Hindlimb muscle (tissue), 1 donor: ENCODE measurements around the gene FAM117B. TPM values are rescaled to one million over a fixed set of nuclear protein-coding genes. Genes with fewer than 3 reads are reported as not detected.
A peak's percentile ranks its signal among the peaks of the same experiment; 100 is the strongest.
"Not testable (repeated sequence)": the region's sequence is repeated elsewhere in the genome, so short reads cannot be mapped to it uniquely, and the experiment has no call there.

Experiments
- DNase-seq: peaks from one replicate; pipeline ENCODE4 v3.0.0-alpha.2; 2013
- polyA plus RNA-seq: library from polyadenylated mRNA; unstranded; fragments of 120-200 nt; gene quantifications from one replicate; pipeline ENCODE4 v1.2.1, GENCODE V29; 2013; ENCODE audit not compliant: insufficient read length

Gene FAM117B
- polyA plus RNA-seq, 1 donor: 3.9 TPM

DNA sequence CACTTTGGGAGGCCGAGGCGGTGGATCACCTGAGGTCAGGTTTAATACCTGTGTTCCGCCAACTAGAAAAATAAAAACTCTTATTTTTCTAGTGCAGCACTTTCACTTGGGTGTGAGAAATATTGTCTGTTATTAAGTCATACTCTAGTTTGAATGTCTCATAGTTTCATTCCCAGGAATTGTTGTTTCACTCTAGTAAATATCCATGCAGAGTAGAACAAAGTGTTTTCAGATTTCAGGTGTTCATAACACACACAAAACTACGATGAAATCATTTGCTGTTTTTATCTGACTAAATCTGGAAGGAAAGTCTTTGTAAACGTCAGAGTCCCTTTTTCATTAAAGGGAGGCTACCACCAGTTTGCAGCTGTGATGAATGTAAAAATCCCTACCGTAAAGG lies 4.0 kb downstream of the FAM117B start:
- no peak for DNase-seq

DNA sequence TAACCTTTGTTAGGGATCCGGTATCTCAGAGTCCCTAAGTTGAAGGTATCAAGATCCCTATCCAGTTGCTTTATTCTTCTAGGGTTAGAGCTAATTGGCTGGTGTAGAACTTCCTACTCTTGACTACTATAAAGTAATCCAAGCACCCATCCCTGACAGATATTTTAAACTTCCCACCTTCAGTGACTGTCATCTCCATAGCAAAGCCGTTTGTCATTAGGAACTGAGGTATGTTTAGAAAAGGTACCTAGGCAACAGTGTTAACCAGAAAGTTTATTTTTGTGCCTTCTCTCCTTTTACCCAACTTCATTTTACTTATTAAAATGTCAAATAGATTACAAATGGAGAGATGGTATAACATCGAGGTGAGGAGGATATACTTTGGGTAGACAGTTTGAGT lies 4.5 kb downstream of the FAM117B start:
- no peak for DNase-seq

DNA sequence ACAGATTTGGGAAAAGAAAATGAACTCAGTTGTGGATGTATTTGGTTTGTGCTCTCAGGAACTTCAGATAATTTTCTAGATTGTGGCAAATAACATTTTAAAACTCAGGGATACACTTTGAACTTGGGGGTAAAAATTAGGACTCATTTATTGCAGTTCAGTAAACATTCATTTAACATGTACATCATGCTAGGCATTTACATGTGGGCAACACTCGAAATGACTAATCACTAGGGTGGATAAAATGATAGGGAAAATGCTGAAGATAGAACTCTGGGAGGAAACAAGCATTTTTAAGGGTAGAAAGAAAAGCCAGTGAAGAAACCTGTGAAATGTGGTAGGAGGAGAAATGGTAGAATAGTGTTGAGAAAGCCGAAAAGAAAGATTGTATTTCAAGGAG lies 7.8 kb downstream of the FAM117B start:
- no peak for DNase-seq

DNA sequence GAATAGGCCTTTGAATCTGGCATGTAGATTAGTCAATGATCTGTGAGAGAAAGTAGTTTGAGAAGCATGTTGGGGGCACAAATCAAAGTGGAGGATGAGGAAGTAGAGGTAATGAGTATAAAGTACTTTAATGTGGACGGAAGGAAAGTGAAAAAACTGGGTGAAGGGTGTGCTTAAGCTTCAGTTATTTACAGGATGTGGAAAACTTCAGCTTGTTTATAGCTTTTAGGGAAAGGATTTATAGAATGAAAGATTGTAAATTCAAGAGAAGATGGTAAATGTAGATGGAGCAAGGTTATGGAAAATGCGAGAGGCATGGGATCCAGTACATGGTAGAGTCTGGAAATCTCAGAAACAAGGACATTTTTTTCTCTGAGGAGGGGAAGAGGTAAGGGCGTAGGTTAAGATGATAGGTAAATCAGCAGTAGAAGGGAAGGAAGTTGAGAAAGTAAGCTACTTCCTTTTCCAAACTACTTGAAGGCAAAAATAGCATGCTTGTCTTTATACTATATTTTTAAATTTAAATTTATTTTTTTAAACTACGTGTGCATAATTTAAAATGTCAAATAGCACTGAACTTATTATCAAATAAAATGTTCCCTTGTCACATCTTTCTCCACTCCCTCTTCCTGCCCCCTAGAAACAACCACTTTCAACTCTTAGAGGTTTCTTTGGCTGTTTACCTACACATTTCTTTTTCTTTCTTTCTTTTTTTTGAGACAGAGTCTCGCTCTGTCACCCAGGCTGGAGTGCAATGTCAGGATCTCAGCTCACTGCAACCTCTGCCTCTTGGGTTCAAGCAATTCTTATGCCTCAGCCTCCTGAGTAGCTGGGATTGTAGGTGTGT lies 8.5 kb downstream of the FAM117B start:
- no peak for DNase-seq

DNA sequence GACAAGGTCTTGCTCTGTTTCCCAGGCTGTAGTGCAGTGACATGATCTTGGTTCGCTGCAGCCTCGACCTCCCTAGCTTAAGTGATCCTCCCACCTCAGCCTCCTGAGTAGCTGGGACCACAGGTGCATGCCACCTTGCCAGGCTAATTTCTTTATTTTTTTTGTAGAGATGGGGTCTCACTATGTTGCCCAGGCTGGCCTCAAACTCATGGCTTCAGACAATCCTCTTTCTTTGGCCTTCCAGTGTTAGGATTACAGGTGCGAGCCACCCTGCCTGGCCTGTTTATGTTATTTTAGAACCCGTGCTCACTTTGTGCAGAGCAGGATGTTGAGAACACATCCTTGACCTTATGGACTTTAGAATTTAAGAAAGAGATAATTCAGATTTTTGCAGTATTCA lies 17.4 kb downstream of the FAM117B start:
- DNase-seq: no peak

DNA sequence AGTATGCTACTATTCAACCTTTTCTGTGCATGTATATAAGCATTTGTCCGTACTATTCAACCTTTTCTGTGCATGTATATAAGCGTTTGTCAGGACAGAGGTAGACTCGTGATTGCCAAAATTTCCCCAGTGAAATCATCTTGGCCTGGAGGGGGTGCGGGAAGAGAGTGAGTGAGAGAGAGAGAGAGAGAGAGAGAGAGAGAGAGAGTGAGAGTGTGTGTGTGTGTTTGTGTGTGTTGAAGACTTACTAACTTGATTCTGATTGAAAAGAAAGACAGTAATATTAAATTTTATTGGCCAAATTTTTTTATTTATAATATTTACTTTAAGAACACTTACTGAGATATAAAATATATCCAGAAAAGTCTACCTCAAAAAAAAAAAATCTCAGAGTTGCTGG lies 19.1 kb downstream of the FAM117B start:
- DNase-seq: no peak

DNA sequence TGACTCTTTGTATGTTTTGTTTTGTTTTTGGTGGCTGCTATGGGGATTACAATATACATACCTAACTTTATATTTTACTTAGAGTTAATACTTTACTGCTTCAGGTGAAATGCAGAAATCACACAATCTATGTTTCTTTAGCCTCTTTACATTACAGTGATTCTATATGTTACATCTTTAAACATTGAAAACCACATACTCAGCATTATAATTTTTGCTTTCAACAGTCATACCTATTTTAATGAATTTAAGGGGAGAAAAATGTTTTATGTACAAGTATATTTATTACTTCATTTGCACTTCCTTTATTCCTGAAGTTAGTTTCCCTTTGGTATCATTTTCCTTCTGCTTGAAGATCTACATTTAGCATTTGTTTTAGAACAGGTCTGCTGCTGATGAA lies 23.1 kb downstream of the FAM117B start:
- DNase-seq: no peak

DNA sequence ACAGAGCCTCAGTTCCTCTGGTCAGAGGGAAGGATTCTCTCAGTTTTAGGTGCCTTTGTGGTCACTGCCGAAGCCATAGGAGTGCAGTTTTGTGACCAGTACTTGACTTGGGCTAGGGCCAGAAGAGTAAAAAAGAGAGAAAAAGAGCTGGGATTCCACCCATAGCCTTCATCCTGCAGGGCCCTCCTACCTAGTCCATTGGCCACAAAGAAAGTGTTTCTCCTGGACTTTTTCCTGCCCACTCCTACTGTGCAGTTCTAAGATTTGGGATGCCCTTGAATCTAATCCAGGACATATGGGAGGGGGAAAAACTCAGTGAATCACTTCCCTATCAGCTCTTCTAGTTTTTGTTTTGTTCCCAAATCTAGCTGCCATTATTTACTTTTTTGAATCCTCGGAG lies 26.0 kb downstream of the FAM117B start:
- no peak for DNase-seq

DNA sequence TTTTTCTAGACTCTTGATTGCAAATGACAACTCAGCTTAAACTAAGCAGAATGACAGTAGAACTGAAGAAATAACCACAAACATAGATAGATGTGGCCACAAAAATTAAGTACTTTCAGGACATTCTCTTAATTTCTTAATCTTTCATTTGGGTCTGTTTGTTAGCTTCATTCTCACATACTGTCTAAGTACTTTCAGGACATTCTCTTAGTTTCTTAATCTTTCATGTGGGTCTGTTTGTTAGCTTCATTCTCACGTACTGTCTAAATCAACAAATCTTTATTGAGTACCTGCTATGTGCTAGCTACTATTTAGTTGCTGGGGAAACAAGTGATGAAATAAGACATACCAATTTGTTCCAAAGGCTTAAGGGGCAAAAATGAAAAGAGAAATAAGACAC lies 35.1 kb downstream of the FAM117B start:
- no peak for DNase-seq

DNA sequence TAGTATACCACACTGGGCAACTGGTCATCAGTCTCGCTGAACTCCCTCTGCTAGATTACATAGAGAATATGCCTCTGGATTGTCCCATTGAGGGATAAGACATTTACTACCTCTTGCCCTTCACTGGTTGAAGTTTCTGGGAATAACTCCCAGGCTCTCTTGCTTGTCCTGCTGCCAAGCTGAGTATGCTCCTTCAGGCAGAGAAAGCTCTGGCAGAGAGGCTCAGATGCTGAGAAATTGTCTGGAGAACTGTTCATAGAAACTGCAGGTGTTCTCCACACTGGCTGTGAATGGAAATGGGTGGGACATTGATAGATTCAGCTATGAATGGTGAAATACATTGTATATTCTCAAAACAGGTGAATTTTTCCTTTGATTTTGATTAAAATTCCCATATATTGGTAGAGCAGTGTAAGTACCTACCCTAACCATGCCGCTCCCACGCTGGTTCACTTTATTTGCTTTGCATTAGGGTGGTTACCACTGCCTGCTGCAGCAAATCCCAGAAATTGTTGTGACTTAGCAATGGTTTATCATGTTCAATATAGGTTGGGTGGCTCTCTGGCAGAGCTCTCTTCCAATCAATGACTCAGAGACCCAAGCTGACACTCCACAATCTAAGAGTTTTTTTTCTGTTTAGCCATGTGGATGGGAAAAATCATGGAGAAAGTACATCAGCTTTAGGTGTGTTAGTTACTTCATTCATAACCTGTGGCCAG lies 36.7 kb downstream of the FAM117B start:
- peak; percentile 29 for DNase-seq

DNA sequence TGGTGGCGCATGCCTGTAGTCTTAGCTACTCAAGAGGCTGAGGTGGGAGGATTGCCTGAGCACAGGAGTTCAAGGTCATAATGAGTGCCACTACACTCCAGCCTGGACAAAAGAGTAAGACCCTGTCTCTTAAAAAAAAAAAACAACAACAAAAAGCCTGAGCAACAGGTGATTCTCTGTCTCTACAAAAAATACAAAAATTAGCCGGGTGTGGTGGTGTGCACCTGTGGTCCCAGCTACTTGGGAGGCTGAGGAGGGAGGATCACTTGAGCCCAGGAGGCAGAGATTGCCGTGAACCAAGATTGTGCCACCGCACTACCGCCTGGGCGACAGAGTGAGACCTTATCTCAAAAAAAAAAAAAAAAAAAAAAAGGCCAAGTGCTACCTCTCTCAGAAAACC lies 40.3 kb downstream of the FAM117B start:
- DNase-seq: not testable (repeated sequence)

DNA sequence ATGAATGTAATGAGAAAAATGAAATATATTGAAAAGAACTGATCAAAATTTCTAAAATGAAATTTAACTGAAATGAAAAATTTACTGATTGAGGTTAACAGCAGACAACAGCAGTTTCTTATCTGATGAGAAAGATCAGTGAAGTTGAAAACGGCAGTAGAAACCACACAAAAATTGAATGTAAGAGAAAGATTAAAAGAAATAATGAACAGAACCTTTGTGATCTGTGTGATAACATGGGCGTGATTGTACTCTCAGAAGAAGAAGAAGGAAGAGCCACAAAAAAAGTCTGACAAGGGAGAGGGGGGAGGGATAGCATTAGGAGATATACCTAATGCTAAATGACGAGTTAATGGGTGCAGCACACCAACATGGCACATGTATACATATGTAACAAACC lies 45.2 kb downstream of the FAM117B start:
- DNase-seq: no peak

DNA sequence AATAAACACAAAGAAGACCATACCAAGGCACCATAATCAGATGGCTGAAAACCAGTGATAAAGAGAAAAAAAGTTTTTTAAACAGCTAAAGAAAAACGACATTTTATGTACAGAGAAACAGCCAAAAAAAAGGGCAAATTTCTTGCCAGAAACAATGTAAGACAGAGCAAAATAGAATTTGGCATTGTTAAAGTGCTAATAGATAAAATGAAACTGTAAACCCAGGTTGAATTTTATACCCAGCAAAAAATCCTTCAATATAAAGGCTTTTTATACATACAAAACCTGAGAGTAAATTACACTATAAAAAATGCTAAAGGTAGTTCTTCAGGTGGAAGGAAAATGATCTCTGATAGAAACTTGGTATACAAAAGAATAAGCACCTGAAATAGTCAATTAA lies 45.7 kb downstream of the FAM117B start:
- no peak for DNase-seq

DNA sequence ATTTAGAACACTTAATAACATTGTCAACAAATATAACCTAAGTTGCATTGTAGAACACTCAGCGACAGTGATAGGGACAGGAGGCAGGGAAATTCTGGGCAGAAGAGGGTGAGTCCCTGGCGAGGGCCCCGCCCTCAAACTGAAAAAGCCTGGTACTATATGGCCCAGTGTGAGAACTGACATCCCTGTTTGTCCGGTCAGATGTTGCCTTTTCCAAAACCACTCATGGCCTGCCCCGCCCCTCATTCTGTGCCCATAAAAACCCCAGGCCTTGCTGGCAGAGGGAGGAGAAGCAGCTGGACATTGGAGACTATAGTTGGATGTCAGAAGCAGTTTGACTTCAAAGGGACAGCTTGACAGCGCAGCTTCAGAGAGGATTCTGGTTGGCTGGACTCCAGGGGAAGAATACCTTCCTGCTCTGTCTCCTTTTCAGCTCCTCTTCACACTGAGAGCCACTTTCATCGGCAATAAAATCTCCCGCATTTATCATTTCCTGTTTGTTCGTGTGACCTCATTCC lies 47.0 kb downstream of the FAM117B start:
- no peak for DNase-seq

DNA sequence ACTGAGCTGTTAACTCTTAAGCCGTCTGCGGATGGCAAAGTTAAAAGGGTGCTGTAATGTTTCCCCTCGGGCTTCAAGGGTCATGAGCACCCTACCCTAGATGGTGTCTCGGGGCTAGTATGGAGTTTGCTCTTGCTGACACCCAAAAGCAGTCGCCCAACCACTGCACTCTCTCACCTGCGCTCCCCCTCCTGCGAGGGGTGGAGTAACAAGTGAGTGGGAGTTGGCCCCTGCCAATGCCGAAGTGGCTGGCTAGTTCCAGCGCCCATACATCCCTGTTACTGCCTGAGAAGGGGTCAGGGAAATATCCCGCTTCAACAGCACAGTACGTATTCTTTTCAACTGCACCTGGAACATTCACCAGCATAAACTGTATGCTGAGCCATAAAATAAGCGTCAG lies 47.5 kb downstream of the FAM117B start:
- DNase-seq: no peak

DNA sequence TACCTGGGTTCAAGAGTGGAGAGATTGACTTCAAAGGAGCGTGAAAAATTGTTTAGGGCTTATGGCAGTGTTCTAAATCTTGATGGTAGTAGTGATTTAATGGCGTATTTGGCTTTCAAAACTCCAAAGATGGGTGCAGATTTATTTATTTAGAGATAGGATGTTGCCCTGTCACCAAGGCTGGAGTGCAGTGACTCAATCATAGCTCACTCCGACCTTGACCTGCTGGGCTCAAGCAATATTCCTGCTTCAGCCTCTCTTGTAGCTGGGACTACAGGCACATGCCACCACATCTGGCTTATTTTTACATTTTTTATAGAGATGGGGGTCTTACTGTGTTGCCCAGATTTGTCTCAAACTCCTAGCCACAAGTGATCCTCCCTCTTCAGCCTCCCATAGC lies 52.5 kb downstream of the FAM117B start:
- DNase-seq: no peak

DNA sequence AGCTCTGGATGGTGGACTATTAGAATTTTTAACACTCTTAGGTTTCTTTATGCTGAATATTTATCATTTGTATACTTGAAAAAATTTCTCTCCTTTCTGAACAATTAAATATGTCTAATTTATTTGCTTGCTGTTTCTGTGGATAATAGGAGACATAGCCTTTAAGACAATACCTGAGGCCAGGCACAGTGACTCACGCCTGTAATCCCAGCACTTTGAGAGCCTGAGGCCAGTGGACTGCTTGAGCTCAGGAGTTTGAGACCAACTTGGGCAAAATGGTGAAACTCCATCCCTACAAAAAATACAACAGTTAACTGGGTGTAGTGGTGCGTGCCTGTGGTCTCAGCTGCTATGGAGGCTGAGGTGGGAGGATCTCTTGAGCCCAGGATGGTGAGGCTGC lies 54.7 kb downstream of the FAM117B start:
- no peak for DNase-seq

DNA sequence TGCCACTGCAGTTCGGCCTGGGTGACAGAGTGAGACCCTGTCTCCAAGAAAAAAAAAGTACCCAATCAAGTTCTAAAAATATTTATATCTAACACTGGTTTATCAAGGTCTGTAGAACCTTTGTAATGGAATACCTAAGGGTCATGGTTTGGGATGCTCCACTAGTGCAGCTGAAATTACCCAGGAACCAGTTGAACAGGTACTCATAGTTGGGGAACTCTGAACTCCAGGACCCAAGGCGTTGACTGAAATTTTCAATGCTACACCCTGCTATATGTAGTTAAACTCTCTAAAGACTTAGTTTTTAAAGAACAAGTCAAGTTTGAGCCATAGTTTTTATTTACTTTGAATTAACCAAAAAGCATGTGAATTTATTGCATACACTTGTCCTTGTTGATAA lies 55.1 kb downstream of the FAM117B start:
- DNase-seq: no peak

DNA sequence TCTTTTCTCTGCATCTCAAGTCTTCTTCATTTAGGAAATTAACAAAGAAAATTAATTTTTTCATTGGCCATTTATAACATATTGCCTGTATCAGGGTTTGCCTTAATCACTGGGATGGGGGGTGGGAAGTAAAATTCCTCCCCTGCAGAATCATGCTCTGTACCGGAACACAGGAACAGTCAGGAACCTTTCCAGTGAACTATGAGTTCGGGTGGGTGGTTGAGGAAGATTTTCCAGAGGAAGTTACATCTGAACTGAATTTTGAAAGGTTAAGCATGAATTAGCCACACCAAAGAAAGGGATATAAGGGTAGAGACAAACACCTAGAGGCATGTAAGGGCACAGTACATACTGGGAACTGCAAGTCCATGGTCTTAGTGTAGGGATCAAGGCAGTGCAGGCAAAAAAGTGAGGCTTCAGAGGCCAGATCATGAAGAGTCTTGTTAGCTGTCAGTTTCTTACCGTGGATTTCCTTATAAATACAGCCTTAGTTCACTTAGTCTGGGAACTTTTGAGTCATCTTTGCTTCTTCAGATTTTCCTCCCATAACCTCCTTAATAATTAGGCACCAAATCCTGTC lies 55.6 kb downstream of the FAM117B start:
- no peak for DNase-seq

DNA sequence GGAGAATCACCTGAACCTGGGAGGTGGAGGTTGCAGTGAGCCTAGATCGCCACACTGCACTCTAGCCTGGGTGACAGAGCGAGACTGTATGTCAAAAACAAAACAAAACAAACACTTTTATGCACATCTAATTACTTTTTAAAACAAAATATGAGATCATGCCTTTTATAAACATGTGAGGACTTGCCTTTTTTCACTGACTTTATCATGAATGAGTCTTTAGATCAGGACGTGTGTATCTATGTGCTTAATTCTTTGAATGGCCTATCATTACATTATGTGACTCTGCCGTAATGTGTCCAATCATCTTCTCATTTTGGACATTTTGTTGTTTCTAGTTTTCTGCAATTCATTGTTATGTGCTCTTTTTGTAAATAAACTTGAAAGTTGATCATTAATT lies 58.7 kb downstream of the FAM117B start:
- DNase-seq: no peak

DNA sequence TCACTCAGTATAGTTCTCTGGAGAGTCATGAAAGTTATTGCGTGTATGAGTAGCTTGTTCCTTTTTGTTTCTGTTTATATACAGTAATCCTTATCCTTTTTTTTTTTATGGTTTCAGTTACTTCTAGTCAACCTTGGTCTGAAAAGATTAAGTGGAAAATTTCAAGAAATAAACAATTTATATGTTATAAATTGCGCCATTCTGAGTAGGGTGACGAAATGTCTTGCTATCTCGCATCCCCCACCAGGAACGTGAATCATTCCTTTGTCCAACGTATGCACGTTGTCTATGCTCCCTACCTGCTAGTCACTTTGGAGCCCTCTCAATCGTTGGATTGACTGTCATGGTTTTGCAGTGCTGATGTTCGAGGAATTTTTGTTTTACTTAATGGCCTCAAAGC lies 60.4 kb downstream of the FAM117B start:
- DNase-seq: no peak

DNA sequence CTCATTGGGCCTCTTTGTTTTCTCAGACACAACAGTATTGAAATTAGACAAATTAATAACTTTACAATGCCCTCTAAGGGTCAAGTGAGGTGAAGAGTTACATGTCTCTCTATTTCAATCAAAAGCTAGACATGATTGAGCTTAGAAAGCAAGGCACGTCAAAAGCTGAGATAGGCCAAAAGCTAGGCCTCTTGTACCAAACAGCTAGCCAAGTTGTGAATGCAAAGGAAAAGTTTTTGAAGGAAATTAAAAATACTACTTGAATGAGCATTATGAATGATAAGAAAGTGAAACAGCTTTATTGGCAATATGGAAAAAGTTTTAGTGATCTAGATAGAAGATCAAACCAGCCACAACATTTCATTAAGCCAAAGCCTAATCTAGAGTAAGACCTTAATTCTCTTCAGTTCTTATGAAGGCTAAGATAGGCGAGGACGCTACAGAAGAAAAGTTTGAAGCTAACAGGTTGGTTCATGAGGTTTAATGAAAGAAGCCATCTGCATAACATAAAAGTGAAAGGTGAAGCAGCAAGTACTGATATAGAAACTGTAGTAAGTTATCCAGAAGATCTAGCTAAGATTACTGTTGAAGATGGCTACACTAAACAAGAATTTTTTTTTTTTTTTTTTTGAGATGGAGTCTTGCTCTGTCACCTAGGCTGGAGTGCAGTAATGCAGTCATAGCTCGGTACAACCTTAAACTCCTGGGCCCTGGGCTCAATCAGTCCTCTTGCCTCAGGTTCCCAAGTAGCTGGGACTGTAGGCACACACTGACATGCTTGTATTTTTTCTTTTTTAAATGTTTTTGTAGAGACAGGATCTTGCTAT lies 65.5 kb downstream of the FAM117B start:
- no peak for DNase-seq

DNA sequence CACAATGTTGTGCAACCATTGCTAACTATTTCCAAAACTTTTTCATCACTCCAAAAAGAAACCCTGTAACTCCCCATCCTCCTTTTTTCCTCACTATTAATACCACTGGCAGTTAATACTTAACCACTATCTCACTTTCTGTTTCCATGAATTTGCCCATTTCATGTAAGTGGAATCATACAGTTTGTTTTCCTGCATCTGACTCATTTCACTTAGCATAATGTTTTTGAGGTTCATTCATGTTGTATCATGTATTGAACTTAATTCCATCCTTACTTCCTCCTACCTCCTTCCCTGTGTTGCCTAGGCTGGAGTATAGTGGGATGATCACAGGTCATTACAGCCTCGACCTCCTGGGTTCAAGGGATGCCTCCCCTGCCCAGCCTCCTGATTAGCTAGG lies 68.3 kb downstream of the FAM117B start:
- DNase-seq: no peak
